GM10847 (cell line): ENCODE measurements around the gene CAMTA1.

Experiments
- POLR2A ChIP-seq: IDR thresholded peaks from 2 replicates; pipeline ENCODE4 v1.6.1; 2011; ENCODE audit not compliant: insufficient read length; ENCODE audit errors: extremely low read depth

CAMTA1 gene

DNA sequence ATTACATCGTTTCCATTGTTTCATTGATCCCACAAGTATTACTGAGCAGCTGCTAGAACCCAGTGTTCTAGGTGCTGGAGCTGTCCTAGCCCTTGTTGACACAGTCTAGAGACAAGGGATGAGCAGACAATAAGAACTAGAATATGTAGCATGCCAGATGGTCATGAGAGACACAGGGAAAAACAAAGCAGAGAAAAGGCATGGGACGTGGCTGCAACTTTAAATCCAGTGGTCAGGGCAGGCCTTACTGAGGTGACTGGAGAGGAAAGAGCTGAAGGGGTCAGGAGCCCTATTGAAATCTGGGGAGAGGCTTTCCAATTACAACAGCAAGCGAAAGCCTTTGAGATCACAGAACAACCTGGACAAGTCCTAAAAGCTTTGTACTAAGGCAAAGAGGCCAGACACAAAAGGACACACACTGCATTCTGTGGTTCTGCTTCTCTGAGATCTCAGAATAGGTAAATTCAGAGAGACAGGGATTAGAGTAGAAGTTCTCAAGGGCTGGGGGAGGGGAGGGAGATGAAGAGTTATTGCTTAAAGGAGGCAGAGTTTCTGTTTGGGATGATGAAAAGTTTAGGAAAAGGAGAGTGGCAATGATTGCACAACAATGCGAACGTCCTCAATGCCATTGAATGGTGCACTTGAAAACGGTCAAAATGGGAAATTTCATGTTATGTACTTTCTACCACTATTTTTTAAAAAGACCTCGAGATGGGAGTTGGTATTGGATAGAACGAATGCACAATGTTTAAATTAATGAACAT, 518.5 kb downstream of the CAMTA1 start:
- TF ChIP-seq POLR2A = no peak

DNA sequence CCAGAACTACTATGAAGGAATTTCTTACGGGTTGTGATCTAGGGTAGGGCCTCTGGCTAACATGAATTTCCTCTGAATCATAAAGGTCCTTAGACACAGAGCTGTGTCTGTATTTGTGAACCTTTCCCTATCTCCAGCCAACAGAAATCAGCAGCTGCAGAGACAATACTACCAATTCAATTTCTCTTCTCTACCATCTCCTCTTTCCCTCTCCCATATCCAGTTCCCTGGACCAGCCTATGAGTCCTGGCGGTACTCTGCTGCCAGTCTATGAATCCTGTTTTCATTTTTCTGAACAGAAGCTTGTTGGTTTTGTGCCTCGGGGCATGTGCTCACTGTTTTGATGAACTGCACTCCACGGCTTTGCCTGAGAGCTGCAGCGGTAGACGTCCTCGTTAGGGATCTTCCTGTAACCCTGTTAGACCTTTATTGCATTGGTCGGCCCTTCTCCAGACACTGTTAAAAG, 527.9 kb downstream of the CAMTA1 start:
- no peak for TF ChIP-seq POLR2A

DNA sequence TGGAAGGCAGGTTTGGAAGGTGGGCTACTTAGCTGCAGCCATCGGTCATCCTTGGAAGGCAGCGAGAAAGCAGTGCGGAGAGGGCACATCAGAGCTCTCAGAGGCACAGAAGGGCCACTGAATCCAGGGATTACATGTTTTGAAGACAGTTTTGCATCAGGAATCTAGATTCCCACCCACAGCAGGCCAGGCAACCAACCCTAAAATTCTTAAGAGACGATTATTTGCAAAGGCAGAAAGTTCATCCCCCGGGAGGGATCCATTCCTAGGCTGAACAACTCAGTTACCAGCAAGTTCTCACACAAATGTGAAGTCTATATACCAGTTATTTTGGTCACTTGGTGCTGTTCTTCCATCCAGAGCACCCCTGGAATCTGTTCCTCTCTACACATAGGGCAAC, 528.6 kb downstream of the CAMTA1 start:
- no peak for TF ChIP-seq POLR2A

DNA sequence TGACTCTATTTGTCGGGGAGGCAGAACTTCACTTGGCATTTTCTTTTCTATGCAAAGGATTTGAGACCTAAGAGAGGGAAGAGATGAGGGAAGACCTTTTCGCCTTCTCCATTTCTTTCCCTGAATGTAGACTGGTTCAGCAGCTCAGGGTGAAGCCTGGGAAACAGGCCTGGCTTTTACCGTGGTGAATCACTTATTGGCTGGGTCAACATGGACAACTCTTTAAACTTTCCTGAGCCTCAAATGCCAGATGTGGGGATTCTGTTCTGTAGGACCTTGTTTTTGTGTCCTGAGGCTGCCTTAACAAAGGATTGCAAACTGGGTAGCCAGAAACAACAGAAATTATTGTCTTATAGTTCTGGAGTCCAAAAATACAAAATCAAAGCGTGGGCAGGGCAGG, 530.1 kb downstream of the CAMTA1 start:
- no peak for TF ChIP-seq POLR2A

DNA sequence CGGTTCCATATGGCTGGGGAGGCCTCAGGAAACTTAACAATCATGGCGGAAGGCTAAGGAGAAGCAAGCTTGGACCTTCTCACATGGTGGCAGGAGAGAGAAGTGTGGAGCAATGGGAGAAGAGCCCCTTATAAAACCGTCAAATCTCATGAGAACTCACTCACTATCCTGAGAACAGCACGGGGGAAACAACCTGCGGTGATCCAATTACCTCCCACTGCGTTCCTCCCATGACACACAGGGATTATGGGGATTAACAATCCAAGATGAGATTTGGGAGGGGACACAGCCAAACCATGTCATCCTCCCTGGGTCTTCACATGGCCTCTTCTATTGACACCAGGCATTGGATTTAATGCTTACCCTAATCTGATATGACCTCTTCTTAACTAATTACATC, 530.7 kb downstream of the CAMTA1 start:
- TF ChIP-seq POLR2A = no peak

DNA sequence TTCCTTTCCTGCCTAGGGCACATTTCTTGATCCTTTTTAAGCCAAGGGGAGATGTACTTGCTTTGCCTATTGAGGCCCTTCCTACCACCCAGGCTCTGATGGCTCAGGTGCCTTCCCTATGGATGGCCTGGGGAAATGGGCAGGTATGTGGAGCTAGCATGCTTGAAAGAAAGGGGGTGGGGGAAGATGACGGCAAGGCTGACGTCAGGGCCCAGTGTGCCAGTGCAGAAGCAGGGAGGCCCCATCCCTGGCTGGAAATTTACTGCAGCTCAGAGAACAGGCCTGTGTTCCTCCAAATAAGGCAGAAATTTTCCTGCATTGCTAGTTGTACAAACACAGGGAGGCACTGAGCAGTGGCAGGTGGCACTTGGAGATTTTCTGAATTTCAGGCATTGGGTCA, 532.6 kb downstream of the CAMTA1 start:
- TF ChIP-seq POLR2A = no peak

DNA sequence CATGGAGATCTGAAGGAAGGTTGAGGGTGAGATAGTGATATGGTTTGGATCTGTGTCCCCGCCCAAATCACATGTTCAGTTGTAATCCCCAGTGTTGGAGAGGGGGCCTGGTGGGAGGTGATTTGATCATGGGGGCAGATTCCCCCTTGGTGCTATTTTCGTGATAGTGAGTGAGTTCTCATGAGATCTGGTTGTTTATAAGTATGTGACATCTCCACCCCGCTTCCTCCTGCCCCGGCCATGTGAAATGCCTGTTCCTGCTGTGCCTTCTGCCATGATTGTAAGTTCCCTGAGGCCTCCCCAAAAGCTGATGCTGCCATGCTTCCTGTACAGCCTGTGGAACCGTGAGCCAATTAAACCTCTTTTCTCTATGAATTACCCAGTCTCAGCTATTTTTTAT, 533.9 kb downstream of the CAMTA1 start:
- TF ChIP-seq POLR2A = no peak

DNA sequence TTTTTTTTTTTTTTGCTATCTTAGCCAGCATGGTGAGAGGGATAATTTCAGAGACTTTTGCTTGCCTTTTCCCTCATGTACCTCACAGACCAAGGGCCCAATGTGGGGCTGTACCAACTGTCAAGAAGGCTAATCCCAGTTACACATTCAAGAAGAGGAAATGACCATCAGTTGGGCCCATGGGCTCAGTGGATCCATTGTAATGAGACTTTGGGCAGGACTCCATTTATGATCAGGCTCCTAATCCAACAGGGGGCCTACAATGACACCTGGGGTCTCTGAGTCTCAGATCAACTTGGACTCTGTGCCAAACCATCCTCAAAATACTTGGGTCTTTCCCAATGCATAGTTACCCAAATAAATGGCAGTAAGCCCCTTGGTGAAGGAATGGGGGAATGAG, 535.4 kb downstream of the CAMTA1 start:
- TF ChIP-seq POLR2A = no peak

DNA sequence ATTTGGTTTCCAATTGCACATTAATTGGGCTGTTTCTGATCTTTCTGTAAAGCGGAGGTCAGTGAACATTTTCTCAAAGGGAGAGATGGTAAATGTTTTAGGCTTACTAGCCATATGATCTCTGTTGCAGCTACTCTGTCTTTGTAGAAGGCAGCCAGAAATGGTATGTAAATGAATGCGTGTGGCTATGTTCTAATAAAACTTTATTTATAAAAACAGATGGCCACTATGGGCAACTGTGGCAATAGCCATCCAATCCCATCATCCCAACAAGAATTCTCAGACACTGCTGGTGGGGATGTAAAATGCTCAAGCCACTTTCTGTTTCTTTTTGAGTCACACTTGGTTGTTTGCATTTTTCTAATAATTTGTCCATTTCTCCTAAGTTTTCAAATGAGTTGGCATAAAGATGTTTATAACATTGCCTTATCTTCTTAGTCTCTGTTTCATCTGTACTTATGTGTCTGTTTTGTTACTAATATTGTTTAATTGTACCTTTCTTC, 537.1 kb downstream of the CAMTA1 start:
- no peak for TF ChIP-seq POLR2A

DNA sequence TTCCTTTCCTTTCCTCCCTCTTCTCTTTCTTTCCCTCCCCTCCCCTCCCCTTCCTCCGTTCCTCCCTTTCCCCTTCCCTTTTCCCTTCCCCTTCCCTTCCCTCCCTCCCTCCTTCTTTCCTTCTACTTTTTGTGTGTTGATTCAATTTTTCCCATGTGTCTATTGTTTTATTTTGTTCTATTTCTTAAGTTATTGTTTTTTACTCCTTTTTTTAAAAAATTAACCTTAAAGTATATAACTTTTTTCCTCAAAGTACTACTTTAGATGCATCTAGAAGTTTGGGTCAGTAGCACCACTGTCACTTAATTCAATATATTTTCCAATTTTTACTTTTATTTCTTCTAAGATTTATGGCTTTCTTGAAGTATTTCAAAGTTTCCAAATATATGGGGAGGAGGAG, 537.7 kb downstream of the CAMTA1 start:
- no peak for TF ChIP-seq POLR2A

DNA sequence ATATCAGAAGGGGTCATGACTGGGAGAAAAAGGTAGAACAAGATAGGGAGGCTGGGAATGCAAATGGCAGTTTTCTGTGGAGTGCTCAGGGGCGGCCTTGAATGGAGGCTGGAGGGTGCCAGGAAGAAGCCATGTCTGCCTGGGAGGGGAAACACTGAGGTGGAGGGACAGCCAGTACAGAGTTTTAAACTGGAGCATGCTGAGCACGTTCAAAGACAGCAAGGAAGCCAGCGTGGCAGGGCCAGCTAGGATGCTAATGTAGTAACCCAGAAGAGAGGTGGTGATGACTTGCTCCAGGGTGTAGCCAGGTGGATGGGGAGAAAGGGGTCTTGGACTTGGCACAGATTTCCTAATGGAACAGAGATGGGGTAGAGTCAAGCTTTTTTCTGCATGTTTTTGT, 540.0 kb downstream of the CAMTA1 start:
- no peak for TF ChIP-seq POLR2A

DNA sequence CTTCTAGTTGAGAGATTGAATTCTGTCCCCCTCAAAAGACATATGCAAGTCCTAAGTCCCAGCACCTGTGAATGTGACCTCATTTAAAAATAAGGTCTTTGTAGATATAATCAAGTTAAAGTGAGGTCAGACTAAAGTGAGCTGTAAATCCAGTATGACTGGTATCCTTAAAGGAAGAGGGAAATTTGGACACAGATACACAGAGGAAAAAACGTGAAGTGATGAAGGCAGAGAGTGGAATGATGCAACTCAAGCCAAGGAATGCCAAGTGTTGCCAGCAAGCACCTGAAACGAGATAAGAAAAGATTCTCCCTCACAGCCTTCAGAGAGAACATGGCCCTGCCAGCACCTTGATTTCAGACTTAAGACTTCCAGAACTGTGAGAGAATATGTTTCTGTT, 541.1 kb downstream of the CAMTA1 start:
- no peak for TF ChIP-seq POLR2A

DNA sequence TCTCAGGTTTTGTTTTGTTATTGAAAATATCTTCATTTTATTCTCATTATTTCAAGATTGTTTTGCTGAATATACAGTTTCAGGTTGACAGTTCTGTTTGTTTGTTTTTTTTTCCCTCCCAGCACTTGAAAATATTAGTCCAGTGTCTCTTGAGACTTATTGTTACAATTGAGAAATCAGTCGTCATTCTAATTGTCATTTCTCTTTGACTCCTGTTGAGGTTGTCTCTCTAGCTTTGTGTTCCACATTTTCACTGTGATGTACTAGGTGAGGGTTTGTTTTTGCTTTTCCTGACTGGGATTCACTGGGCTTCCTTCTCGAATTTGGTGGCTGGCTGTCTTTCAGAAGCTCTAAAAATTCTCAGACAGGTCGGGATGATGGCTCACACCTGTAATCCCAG, 542.6 kb downstream of the CAMTA1 start:
- TF ChIP-seq POLR2A = no peak

DNA sequence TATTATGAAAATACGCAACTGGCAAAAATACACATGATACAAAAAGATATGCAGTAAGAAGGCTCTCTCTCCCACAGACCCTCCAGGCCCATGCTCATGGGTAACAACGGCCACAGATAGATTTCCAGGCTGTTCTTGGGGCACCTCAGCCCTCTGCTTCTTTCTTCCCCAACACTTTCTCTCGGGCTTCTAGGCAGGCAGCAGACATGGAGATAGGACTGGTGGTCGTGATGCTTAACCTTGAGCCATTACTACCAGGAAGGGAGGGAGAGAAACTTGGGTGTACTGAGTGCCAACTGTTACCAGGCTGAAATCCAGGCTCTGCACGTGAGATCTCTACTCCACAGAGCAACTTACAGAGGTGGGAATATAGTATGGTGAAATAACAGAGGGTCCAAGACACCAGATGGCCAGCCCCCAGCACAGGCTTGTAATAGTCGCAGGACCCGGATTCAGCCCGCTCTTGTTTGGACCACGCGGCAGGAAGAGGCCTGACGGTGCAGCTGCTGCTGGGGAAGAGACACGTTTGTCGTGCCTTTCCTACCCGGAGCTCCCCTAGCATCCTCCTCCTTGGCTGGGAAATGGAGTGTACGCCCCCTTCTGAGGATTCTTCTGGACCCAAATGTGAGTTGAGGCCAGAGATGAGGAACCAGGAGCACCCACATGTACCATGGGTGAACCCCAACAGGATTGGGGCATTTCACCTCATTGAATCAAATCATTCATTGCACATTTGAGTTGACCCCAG, 544.8 kb downstream of the CAMTA1 start:
- TF ChIP-seq POLR2A = no peak

DNA sequence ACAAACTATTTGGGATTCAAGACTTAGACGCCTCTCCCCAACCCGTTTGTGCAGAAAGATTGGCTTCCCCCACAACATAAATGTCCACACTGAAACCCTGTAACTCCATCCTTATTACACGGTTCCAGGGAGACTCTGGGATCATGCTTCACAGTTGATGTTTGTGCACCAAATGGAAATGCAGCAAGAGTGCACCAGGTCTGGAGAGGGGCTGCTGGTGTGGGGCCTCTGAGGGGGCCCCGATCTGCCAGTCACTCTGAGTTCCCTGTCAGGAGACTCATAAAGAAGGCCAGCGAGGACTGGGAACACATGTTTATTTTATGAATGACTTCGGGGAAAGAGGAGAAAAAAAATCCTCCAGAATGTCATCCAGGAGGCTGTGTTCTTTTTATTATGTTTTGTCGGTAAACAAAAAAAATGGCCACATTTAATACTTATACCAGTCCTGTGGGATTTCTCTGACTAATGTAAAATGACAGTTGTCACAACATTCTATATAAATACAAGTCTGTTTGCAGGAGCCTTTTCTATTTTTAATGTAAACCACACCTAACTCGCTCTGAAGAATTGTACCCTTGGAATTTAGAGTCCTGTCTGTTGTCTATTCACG, 546.8 kb downstream of the CAMTA1 start:
- TF ChIP-seq POLR2A = no peak

DNA sequence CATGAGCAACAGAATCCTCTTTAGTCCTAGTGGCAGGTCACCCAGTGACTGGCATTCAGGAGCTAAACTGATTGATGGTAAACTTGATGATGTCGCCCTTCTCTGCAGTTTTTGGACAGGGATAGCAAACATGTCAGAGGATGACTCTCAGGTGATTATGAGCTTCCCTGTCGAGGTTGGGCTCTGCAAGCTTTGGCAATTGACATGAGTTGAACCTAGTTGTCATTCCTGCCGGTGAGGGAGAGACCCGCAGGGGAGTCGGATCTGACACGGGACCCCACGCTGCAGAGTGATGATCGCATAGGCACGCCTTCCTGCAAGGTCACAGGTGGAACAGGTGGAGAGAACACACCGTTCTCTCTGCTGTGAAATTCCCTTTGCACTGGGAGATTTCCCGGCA, 547.8 kb downstream of the CAMTA1 start:
- no peak for TF ChIP-seq POLR2A
